IgD-negative memory B cell (primary cell): ENCODE measurements around the gene CDH18. TPM values are rescaled to one million over a fixed set of nuclear protein-coding genes. Genes with fewer than 3 reads are reported as not detected.

ENCODE experiments used
- H3K27ac Mint-ChIP-seq, 3 donors: one replicate each; pipeline ENCODE4 v1.8.0; 2020 to 2022; ENCODE audit warnings: mild to moderate bottlenecking in 3 of 3, mixed read lengths in 3 of 3, moderate library complexity in 1 of 3
- H3K27me3 Mint-ChIP-seq: one replicate; pipeline ENCODE4 v1.8.0; 2021; ENCODE audit warnings: mixed read lengths
- H3K36me3 Mint-ChIP-seq: one replicate; pipeline ENCODE4 v1.8.0; 2020; ENCODE audit warnings: mild to moderate bottlenecking, mixed read lengths
- H3K4me1 Mint-ChIP-seq, 3 donors: one replicate each; pipeline ENCODE4 v1.8.0; 2020 to 2022; ENCODE audit warnings: mixed read lengths in 3 of 3, mild to moderate bottlenecking in 1 of 3
- H3K4me3 Mint-ChIP-seq, 4 donors: one replicate each; pipeline ENCODE4 v1.8.0; 2020 to 2022; ENCODE audit warnings: mild to moderate bottlenecking in 4 of 4, mixed read lengths in 4 of 4, moderate library complexity in 3 of 4
- H3K9me3 Mint-ChIP-seq, 3 donors: one replicate each; pipeline ENCODE4 v1.8.0; 2020 to 2021; ENCODE audit warnings: mixed read lengths in 3 of 3, mild to moderate bottlenecking in 1 of 3
- polyA plus RNA-seq: library from polyadenylated mRNA; unstranded; fragments of 300-500 nt; fragmentation: Illumina TruSeq; gene quantifications from one replicate; pipeline ENCODE4 v1.2.3, GENCODE V29; 2021

CDH18 gene
- polyA plus RNA-seq, 1 donor from 2014 or later = not detected

DNA sequence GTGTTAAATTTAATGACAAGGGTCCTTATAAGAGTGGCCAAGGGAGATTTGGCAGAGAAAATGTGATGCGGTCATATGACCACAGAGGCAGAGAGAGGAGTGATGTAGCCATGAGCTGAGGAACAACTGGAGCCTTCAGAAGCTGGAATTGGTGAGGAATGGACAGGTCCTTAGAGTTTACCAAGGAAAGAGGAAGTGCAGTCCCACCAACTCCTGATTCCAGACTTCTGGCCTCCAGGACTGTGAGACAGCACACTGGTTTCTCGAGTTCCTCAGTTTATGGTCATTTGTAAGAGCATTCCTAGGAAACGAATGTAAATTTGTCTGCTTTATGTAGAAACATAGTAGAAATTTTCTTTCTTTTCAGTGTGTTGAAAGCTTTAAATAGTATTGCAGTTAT, 410.1 kb downstream of the CDH18 start:
- Mint-ChIP-seq H3K4me3 (no peak overlapping the region), H3K4me1 (no peaks in the 10 kb centered on the region), H3K27me3 (no peaks in the 10 kb centered on the region), H3K36me3 (no peaks in the 10 kb centered on the region), H3K27ac (no peak overlapping the region), H3K9me3 (peaks cover 0 to 2% (median 0%) of the 10 kb centered on the region in 3 donors)

DNA sequence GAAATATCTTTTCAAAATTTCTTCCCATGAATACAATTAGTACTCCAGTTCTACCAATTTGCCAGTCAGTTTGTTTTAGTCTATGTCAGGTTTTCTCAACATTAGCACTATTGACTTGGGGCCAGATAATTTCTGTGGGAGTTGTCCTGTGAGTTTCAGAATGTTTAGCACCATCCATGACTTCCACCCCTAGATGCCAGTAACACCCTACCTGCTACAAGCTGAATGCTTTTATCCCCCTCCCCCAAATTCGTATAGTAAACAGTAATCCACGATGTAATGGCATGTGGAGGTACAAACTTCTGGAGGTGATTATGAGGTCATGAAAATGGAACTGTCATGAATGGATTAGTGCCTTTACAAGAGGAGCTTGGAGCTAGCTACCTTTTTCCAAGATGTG, 420.0 kb downstream of the CDH18 start:
- Mint-ChIP-seq H3K36me3 (no peaks in the 10 kb centered on the region), H3K4me1 (no peaks in the 10 kb centered on the region), H3K27me3 (no peaks in the 10 kb centered on the region), H3K27ac (no peak overlapping the region), H3K9me3 (peaks cover 2 to 8% (median 7%) of the 10 kb centered on the region in 3 donors), H3K4me3 (no peak overlapping the region)

DNA sequence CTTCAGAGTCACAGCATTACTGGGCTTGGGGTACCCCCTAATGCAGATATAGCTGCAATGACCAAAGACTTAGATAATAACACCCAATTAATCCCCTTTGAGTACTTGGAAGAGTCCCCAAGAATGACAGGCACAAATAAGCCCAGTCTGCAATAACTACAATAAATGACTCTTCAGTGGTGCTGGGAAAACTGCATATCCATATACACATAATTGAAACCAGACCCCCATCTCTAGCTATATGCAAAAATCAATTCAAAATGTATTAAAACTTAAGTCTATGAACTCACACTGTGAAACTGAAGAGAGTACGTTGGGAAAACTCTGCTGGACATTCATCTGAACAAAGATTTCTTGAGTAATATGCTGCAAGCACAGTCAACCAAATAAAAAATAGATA, 422.5 kb downstream of the CDH18 start:
- Mint-ChIP-seq H3K27ac (no peak overlapping the region), H3K27me3 (no peaks in the 10 kb centered on the region), H3K4me1 (no peaks in the 10 kb centered on the region), H3K4me3 (no peak overlapping the region), H3K9me3 (peaks cover 2 to 8% (median 7%) of the 10 kb centered on the region in 3 donors), H3K36me3 (no peaks in the 10 kb centered on the region)

DNA sequence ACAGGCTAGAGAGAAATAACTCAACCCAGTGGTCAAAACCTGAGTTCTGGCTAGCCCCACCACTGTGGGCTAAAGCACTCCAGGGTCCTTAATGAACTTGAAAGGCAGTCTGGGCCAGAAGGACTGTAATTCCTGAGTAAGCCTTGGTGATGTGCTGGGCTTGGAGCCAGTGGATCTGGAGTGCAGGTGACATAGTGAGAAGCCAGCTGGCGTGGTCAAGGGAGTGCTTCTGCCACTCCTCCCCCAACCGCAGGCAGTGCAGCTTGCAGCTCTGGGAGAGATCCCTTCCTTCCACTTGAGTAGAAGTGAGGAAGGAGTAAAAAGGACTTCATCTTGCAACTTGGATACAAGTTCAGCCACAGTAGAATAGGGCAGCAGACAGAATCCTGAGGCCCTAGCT, 424.0 kb downstream of the CDH18 start:
- Mint-ChIP-seq H3K27me3 (no peaks in the 10 kb centered on the region), H3K4me3 (no peak overlapping the region), H3K27ac (no peak overlapping the region), H3K9me3 (peaks cover 4 to 7% (median 6%) of the 10 kb centered on the region in 3 donors), H3K36me3 (no peaks in the 10 kb centered on the region), H3K4me1 (no peaks in the 10 kb centered on the region)

DNA sequence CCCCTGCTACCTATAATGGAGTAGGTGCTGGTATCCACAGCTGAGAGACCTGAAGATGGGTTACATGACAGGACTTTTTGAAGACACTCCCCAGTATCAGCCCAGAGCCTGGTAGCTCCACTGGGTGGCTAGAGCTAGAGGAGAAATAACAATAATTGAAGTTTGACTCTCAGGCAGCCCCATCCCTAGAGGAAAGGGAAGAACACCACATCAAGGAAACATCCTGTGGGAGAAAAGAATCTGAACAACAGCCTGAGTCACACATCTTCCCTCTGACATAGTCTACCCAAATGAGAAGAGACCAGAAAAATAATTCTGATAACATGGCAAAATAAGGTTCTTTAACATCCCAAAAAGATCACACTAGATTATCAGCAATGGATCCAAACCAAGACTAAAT, 432.1 kb downstream of the CDH18 start:
- Mint-ChIP-seq H3K9me3 (peaks cover 0 to 3% (median 1%) of the 10 kb centered on the region in 3 donors), H3K4me1 (no peaks in the 10 kb centered on the region), H3K4me3 (no peak overlapping the region), H3K27ac (no peak overlapping the region), H3K36me3 (no peaks in the 10 kb centered on the region), H3K27me3 (no peaks in the 10 kb centered on the region)

DNA sequence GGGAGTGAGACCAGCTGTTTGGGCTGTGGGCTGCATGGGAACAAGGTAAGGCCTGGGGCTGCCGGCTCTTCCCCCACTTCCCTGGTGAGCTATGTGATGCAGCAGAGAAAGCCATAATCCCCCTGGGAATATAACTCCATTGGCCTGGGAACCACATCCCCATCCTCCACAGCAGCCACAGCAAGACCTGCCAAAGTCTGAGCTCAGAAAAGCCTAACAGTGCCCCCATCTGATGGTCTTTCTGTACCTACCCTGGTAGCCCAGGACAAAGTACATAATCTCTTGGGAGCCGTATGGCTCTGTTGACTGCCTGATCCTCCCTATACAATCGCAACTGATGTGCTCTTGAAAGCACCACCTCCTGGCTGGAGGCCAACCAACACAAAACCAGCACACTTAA, 432.6 kb downstream of the CDH18 start:
- Mint-ChIP-seq H3K4me3 (no peak overlapping the region), H3K27ac (no peak overlapping the region), H3K9me3 (peaks cover 0 to 3% (median 1%) of the 10 kb centered on the region in 3 donors), H3K36me3 (no peaks in the 10 kb centered on the region), H3K4me1 (no peaks in the 10 kb centered on the region), H3K27me3 (no peaks in the 10 kb centered on the region)

DNA sequence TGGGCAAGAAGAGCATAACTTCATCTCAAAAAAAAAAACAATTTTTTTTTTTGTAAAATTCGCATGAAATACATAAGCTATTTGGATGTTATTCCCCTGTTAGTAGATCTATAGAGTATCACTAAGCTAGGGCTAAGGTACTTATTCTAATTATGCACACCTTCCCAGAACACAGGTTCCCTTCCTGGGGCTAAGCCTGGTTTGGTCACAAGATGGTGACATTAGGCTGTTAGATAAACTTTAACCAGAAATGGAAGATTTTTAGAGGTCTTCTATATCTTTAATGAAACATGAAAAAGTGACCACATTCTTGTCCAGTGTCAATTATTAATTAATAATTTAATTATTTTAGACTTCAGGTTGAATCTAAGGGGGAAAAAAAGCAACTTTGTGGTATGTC, 433.5 kb downstream of the CDH18 start:
- no peak overlapping the region for H3K27ac Mint-ChIP-seq
- H3K9me3 Mint-ChIP-seq = peaks cover 0 to 3% (median 1%) of the 10 kb centered on the region in 3 donors
- H3K4me1 Mint-ChIP-seq = no peaks in the 10 kb centered on the region
- H3K36me3 Mint-ChIP-seq = no peaks in the 10 kb centered on the region
- H3K4me3 Mint-ChIP-seq = no peak overlapping the region
- H3K27me3 Mint-ChIP-seq = no peaks in the 10 kb centered on the region

DNA sequence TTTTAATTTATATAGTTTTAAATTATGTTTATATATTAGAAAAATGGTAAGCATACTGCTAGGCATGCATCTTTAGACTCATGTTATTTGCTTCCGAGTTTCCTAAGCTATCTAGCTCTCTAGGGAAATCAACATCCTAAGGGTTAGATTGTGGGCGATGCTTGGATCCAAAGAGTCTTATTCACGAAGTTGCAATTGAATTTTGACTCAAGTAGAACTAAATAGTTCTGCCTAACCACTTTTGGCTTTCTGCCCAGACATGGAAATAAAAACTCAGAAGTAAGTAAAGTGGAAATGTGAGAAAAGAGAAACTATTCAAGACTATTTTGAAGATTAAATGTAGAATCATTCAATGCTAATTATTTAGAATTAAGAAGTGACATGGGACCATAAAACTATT, 440.4 kb downstream of the CDH18 start:
- no peak overlapping the region for H3K27ac Mint-ChIP-seq
- H3K4me3 Mint-ChIP-seq = no peak overlapping the region
- H3K4me1 Mint-ChIP-seq = no peaks in the 10 kb centered on the region
- H3K27me3 Mint-ChIP-seq = no peaks in the 10 kb centered on the region
- H3K9me3 Mint-ChIP-seq = peaks cover 2 to 13% (median 3%) of the 10 kb centered on the region in 3 donors
- no peaks in the 10 kb centered on the region for H3K36me3 Mint-ChIP-seq

DNA sequence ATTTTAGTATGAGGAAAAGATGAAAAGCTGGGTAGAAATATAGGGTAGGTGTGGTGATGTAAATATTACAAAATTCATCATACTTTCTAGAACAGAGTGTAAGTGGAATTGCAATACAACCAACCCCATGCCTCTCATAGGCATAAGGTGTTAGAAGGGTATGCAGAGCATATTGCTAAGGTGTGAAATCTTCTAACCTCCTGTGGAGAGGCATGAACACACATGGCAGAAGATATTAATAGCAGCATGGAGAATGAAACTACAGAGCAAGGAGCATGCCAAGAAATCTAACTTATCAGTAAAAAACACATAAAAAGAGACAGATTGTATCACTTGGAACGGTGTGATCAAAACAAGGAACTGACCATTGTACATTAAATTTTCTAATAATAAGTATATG, 441.5 kb downstream of the CDH18 start:
- Mint-ChIP-seq H3K36me3 (no peaks in the 10 kb centered on the region), H3K4me1 (no peaks in the 10 kb centered on the region), H3K27ac (no peak overlapping the region), H3K4me3 (no peak overlapping the region), H3K9me3 (peaks cover 2 to 13% (median 3%) of the 10 kb centered on the region in 3 donors), H3K27me3 (no peaks in the 10 kb centered on the region)

DNA sequence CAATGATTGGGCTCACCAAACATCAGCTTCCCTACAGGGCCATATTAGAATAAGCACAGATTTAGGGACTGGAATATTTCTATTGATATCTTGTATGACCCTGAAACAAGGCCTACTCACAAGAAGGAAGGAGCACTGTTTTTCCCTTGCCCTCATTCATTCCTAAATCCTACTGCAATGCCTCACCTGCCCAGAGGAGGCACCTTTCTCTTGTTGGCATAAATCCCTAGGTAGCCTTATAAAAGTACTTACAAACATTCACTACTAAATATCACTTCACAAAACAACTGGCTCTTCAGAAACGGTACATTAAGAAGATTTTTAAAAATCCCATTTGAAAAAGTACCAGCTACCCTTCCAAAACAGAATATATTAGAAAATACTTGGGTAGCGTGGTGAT, 449.4 kb downstream of the CDH18 start:
- Mint-ChIP-seq H3K4me3 (no peak overlapping the region), H3K9me3 (peaks cover 0 to 10% (median under 1%) of the 10 kb centered on the region in 3 donors), H3K36me3 (no peaks in the 10 kb centered on the region), H3K27ac (no peak overlapping the region), H3K4me1 (no peaks in the 10 kb centered on the region), H3K27me3 (no peaks in the 10 kb centered on the region)

DNA sequence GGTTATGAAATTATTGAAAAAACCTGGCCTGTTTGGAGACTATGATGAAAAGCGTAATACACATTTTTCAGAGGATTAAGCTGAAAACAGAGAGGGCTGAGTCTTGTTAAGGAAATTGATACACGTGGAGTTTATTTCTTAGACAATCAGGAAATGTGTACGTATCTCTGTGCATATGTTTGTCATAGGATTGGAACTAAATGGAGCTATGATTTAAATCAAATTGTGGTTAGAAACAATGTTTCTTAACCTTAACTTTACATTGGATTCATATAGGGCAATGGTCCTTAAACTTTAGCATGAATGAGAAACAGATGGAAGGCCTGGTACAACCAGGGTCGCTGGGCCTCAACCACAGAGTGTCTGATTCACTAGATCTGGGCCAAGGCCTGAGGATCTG, 451.6 kb downstream of the CDH18 start:
- H3K4me3 Mint-ChIP-seq = no peak overlapping the region
- no peak overlapping the region for H3K27ac Mint-ChIP-seq
- no peaks in the 10 kb centered on the region for H3K27me3 Mint-ChIP-seq
- no peaks in the 10 kb centered on the region for H3K4me1 Mint-ChIP-seq
- peaks cover 0 to 6% (median 2%) of the 10 kb centered on the region in 3 donors for H3K9me3 Mint-ChIP-seq
- H3K36me3 Mint-ChIP-seq = no peaks in the 10 kb centered on the region

DNA sequence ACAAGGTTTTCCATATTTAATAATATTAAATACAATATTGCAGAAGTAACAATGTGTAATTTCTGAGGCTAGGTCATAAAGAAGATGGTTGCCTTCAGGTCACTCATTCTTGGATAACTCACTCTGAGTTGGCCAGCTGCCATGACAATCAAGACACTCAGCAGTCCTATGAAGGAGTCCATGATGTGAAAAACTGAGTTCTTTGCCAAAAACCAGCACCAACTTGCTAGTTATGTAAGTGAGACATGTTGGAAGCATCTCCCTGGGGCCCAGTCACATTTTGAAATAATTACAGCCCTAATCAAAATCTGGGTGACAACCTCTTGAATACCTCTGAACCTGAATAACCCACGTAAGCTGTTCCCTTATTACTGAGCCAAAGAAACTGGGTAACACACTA, 453.2 kb downstream of the CDH18 start:
- Mint-ChIP-seq H3K4me1 (no peaks in the 10 kb centered on the region), H3K27ac (no peak overlapping the region), H3K9me3 (peaks cover 0 to 6% (median 2%) of the 10 kb centered on the region in 3 donors), H3K27me3 (no peaks in the 10 kb centered on the region), H3K4me3 (no peak overlapping the region), H3K36me3 (no peaks in the 10 kb centered on the region)

DNA sequence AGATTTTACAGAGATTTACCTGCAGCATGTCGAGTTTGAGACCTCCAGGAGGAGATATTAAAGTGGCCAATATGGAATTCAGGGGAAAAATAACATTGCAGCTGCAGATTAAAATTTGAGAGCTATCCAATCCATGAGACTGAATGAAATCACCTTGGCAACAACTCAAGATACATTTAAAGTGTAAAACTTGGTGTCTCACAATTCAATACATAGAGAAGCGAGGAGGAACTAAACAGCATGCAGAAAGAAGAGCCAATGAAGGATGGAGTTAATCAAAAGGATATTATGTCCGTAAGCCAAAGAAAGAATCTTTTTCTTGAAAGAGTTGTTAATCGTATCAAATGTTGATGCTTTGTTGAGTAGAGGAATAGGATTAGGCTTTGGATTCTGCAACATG, 455.1 kb downstream of the CDH18 start:
- no peaks in the 10 kb centered on the region for H3K36me3 Mint-ChIP-seq
- H3K4me3 Mint-ChIP-seq = no peak overlapping the region
- H3K4me1 Mint-ChIP-seq = no peaks in the 10 kb centered on the region
- H3K9me3 Mint-ChIP-seq = peaks cover 0 to 6% (median 2%) of the 10 kb centered on the region in 3 donors
- peak overlapping the region in 1 of 3 donors; percentile 28 for H3K27ac Mint-ChIP-seq
- no peaks in the 10 kb centered on the region for H3K27me3 Mint-ChIP-seq

DNA sequence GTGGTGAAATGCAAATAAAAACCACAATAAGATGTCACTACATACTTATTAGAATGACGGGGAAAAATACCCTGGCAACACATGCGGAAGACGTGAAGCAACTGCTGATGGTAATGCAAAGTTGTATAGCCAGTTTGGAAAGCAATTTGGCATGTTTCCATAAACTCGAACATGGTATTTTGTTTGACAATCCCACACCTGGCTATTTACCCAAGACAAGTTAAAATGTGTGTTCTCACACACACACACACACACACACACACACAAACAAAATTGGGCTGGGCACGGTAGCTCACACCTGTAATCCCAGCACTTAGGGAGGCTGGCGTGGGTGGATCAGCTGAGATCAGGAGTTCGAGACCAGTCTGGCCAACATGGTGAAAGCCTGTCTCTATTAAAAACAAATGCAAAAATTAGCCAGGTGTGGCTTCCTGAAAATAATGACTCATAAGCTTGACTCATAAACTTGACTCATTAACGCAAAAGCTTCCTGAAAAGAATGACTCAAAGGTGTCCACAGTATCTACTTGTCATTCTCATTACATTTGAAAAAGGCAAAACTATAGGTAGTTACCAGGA, 456.5 kb downstream of the CDH18 start:
- H3K27me3 Mint-ChIP-seq = no peaks in the 10 kb centered on the region
- no peak overlapping the region for H3K27ac Mint-ChIP-seq
- H3K4me3 Mint-ChIP-seq = no peak overlapping the region
- H3K36me3 Mint-ChIP-seq = no peaks in the 10 kb centered on the region
- peaks cover 0 to 3% (median 2%) of the 10 kb centered on the region in 3 donors for H3K9me3 Mint-ChIP-seq
- no peaks in the 10 kb centered on the region for H3K4me1 Mint-ChIP-seq

DNA sequence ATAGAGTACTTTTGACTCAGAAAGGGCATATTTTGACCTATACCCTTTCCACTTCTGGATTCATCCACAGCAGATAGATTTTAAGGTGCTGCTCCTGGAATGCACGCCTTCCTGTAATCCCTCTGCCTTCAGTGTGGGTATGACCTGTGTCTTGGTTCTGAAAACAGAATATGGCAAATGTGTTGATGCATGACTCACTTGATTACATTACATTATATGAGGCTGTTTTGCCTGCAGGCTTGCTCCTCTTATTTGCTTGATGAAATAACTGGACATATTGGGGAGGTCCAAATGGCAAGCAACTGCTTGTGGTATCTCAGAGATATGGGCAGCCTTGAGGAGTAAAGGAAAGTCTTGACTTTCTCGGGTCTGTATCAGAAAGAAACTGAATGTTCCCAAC, 468.6 kb downstream of the CDH18 start:
- Mint-ChIP-seq H3K27ac (no peak overlapping the region), H3K9me3 (peaks cover 0 to 2% (median 1%) of the 10 kb centered on the region in 3 donors), H3K4me3 (no peak overlapping the region), H3K27me3 (no peaks in the 10 kb centered on the region), H3K36me3 (no peaks in the 10 kb centered on the region), H3K4me1 (no peaks in the 10 kb centered on the region)

DNA sequence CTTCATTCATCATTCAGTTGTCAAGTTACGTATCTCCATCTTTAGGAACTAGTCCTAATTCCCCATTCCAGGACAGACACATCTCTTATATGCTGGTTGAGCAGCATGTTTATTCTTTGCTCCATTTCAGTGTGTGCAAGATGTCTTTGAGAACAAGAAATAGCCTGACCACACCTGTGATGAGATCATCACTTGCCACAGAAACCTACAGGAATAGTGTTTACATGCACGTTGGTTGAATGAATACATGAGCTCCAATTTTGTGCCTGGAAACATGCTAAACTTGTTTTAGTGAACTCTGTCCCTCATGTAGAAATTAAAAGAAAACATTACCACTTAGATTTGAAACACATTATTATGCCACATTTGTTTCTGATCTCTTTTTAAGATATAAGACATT, 489.1 kb downstream of the CDH18 start:
- H3K27me3 Mint-ChIP-seq = no peaks in the 10 kb centered on the region
- H3K27ac Mint-ChIP-seq = no peak overlapping the region
- H3K36me3 Mint-ChIP-seq = no peaks in the 10 kb centered on the region
- no peaks in the 10 kb centered on the region for H3K4me1 Mint-ChIP-seq
- H3K4me3 Mint-ChIP-seq = no peak overlapping the region
- H3K9me3 Mint-ChIP-seq = peaks cover 0 to 5% (median 0%) of the 10 kb centered on the region in 3 donors
